ENCODE measurements around the gene HOXC12. TPM values are rescaled to one million over a fixed set of nuclear protein-coding genes. Genes with fewer than 3 reads are reported as not detected.

Gene HOXC12
- total RNA-seq, 1 donor from 2014 or later = not detected

DNA sequence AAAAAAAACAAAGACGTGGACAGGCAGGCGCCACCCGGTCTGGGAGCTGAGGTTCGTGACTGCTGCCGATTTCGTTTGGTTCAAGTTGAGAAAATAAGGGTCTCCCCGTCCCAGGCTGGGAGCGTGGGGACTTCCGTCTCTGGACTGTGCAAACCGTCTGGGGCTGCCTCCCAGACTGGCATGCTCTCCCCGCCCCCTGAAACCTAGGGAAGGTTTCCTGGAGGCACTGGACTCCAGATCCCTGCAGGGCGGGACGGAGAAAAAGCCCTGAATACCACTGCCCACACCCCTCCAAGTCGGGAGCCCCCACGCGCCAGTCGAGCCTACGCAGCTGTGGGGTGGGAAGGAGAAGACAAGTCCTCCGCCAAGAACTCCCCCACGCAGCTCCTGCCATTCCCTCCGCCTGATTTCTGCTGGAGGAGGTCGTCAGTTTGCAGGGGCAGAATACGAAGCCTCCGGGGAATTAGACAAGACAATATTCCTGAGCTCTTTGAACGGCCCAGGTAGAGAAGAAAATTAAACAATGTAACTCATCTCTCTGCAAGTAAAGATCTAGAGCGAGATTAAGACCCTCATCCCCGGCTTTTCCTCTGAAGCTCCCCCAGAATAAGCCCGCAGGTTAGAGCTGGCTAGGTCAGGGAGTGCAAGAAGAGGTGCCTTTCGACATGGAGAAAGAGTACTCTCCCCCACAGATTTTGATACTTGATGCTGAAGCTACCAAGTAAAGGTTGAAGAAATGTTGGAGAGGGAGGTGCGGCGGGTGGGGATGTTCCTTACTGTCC, 26.5 kb upstream of the HOXC12 start:
- peaks cover 94% of the 10 kb centered on the region for H3K27me3 ChIP-seq
- TF ChIP-seq, protein P1, sequence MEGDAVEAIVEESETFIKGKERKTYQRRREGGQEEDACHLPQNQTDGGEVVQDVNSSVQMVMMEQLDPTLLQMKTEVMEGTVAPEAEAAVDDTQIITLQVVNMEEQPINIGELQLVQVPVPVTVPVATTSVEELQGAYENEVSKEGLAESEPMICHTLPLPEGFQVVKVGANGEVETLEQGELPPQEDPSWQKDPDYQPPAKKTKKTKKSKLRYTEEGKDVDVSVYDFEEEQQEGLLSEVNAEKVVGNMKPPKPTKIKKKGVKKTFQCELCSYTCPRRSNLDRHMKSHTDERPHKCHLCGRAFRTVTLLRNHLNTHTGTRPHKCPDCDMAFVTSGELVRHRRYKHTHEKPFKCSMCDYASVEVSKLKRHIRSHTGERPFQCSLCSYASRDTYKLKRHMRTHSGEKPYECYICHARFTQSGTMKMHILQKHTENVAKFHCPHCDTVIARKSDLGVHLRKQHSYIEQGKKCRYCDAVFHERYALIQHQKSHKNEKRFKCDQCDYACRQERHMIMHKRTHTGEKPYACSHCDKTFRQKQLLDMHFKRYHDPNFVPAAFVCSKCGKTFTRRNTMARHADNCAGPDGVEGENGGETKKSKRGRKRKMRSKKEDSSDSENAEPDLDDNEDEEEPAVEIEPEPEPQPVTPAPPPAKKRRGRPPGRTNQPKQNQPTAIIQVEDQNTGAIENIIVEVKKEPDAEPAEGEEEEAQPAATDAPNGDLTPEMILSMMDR (IDR thresholded peaks at IDR 0.05) = no peak
- ATAC-seq (no peak), DNase-seq (no peak)
- no peaks in the 10 kb centered on the region for H3K9me3 ChIP-seq
- H3K36me3 ChIP-seq = no peaks in the 10 kb centered on the region
- H3K4me1 ChIP-seq = no peaks in the 10 kb centered on the region
- H3K4me3 ChIP-seq = no peak overlapping the region
- no peak overlapping the region for H3K27ac ChIP-seq
- intact Hi-C loops (cut with DNase I) = no loop called here

DNA sequence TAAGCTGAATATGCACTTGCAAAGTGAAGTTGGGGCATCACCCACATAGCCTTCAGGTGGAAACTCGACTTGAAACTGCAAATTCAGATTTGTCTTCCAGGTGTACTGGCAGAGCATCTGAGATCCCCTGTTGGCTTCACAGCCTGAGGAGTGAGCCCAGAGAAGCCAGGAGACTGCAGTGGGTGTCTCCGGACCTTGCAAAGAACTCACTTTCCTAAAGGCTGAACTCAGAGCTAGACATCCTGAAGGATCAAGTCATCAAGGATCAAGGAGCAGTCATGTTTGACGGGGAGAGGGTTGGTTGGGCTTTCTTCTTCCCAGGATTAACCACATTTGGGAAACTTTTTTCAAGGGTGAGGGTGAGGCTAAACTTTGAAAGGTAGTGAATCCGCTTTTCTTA, 25.2 kb upstream of the HOXC12 start:
- no peak for DNase-seq
- TF ChIP-seq, protein P1 (IDR thresholded peaks at IDR 0.05) = no peak

DNA sequence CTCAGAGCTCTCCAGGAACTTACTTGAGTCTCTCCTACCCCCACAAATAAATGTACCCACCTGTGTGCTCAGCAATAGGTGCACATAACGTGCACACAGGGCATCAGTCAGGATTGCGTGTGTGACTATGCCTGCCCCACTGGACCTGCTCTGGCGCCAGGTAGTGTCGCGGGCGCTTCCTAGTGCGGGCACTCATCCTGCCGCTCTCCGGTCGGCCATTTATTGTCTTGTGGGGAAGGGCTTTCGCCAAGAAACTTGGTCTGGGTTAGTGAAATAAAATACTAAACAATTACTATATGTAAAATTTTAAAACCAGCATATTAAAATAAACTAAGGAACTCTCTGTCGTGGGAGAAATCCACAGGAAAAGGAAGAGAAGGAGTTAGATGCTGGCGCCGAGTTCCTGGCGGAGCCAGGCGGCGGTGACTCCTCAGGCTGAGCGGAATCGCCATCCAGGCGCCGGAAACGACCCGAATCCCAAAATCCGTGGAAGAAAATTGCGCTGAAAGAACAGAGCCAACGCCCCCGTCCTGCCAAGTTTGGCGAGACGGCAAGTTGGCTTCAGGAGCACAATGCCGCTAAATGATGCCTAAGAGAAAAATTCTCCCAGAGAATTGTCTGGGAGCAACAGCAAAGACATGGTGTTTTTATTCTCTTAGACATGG, 24.0 kb upstream of the HOXC12 start:
- DNase-seq (no peak), ATAC-seq (no peak)
- peaks cover 100% of the 10 kb centered on the region for H3K27me3 ChIP-seq
- no peaks in the 10 kb centered on the region for H3K36me3 ChIP-seq
- intact Hi-C loops (cut with DNase I) = no loop called here
- H3K4me3 ChIP-seq = no peak overlapping the region
- H3K27ac ChIP-seq = no peak overlapping the region
- TF ChIP-seq, protein P1 (IDR thresholded peaks at IDR 0.05) = no peak
- no peaks in the 10 kb centered on the region for H3K9me3 ChIP-seq
- no peaks in the 10 kb centered on the region for H3K4me1 ChIP-seq

More for the DNA sequence above, 25.2 kb upstream of the HOXC12 start:
- Histone ChIP-seq H3K36me3 (no peaks in the 10 kb centered on the region), H3K27ac (no peak overlapping the region), H3K4me3 (no peak overlapping the region), H3K9me3 (no peaks in the 10 kb centered on the region), H3K27me3 (peaks cover 94% of the 10 kb centered on the region), H3K4me1 (no peaks in the 10 kb centered on the region)
- intact Hi-C loops (cut with DNase I) = no loop called here
- ATAC-seq = no peak

DNA sequence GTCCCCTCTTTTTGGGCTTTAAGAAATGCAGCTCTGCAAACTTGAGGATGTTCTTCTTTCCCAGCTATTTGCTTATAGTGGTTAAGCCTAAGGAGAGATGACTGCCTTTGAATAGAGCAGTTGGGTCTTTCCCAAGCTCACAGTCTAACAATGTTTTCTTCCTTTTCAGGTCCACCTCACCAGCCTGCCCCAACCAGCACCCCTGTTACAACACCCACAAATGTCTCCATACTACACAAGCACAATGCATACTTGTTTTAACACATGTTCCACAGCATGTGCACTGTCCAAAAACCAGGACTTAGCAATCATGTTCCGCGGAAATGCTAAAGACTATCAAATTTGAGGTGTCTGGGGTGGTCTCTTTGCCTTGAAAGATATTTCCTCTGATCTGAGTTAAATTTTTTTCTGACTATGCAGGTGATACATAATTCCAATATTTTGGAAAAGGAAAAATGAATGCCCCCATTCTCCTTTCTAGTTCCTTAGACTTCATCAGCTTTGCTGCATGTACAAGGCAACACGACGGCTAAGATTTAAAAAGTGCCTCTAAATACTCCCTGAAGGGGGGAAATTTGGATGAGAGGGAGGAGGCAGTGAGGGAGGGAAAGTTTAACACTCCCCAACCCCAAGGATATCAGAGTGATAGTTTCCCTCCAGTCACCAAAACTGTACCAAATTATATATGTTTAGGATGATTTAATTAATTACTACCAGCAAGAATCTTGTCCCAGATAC, 22.7 kb upstream of the HOXC12 start:
- Histone ChIP-seq H3K9me3 (no peaks in the 10 kb centered on the region), H3K4me3 (no peak overlapping the region), H3K36me3 (no peaks in the 10 kb centered on the region), H3K27me3 (peaks cover 100% of the 10 kb centered on the region), H3K27ac (no peak overlapping the region), H3K4me1 (no peaks in the 10 kb centered on the region)
- TF ChIP-seq, protein P1 (IDR thresholded peaks at IDR 0.05) = no peak
- intact Hi-C loops (cut with DNase I) = no loop called here
- no peak for DNase-seq
- no peak for ATAC-seq

DNA sequence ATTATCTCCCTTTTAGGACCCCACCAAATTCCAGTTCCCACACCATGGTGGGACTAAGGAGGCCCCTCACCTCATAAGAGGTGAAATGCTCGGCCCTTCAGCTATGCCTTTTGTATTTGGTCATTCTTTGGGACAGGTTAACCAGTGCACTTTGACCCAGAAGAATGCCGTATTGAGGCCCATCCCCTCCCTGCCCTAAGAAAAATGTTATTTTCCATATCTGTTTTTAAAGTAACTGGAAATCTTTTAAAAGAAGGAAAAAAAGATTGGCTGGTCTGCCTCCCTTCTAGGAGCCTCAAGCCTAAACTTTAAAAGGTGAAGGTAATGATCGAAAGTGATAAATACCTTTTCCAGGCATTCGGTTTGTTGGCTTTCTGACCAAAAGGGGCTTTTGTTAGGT, 21.8 kb upstream of the HOXC12 start:
- Histone ChIP-seq H3K4me3 (no peak overlapping the region), H3K27me3 (peaks cover 100% of the 10 kb centered on the region), H3K4me1 (no peaks in the 10 kb centered on the region), H3K9me3 (no peaks in the 10 kb centered on the region), H3K27ac (no peak overlapping the region), H3K36me3 (no peaks in the 10 kb centered on the region)
- no peak for ATAC-seq
- intact Hi-C loops (cut with DNase I) = no loop called here
- TF ChIP-seq, protein P1 (IDR thresholded peaks at IDR 0.05) = no peak
- no peak for DNase-seq
